CD4-positive, alpha-beta T cell treated with Interleukin-4 for 4 hours (primary cell): ENCODE data around the gene CHST12.
"Not testable (repeated sequence)": the region's sequence is repeated elsewhere in the genome, so short reads cannot be mapped to it uniquely, and the experiment has no call there.

Source experiments
- DNase-seq: peaks from one replicate; pipeline ENCODE4 v3.0.0-alpha.2; 2020

CHST12 gene

DNA sequence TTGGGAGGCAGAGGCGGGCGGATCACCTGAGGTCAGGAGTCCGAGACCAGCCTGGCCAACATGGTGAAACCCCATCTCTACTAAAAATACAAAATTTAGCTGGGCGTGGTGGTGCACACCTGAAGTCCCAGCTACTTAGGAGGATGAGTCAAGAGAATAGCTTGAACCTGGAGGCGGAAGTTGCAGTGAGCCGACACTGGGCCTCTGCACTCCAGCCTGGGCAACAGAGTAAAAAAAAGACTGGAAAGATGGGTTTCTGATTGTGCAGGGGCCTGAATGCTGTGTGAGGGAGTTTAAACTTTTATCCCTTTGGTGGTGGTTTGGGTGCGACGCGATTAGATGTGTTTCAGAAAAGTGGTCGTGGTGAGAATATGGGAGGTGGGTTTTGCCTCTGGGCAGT, 1.8 kb downstream of the CHST12 start:
- DNase-seq, result no peak

- peak; percentile 70 for DNase-seq
Measured at GRCh38 chr7:2405601-2406345, 2.4 kb downstream of the CHST12 start.

DNA sequence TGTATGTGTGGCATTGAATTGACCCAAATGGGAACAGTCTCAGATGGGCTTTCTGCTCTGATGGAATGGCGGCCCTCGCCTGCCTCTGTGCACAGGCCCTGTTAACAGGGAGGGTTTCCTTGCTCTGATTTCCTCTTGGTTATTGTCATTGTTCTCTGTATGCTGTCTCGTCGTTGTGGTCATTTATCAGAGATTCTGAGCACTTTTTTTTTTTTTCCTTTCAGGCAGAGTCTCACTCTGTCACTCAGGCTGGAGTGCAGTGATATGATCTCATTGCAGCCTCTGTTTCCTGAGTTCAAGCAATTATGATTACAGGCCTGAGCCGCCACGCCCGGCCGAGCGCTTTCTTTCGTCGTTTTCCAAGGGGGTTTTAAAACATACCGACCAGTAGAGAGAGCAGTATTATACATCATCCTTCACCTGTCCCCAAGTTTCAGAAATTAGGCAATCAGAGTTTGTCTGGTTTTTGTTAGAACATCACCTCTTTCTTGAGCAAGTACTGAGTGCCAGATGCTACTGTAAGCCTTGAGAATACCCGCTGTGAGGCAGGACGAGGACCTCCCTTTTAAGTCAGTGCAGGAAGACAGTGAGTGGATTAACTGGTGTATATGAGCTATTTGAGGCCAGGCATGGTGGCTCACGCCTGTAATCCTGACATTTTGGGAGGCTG, 6.5 kb downstream of the CHST12 start:
- DNase-seq, result peak; percentile 28

- no peak for DNase-seq
Measured at GRCh38 chr7:2411049-2411448, 7.6 kb downstream of the CHST12 start.

DNA sequence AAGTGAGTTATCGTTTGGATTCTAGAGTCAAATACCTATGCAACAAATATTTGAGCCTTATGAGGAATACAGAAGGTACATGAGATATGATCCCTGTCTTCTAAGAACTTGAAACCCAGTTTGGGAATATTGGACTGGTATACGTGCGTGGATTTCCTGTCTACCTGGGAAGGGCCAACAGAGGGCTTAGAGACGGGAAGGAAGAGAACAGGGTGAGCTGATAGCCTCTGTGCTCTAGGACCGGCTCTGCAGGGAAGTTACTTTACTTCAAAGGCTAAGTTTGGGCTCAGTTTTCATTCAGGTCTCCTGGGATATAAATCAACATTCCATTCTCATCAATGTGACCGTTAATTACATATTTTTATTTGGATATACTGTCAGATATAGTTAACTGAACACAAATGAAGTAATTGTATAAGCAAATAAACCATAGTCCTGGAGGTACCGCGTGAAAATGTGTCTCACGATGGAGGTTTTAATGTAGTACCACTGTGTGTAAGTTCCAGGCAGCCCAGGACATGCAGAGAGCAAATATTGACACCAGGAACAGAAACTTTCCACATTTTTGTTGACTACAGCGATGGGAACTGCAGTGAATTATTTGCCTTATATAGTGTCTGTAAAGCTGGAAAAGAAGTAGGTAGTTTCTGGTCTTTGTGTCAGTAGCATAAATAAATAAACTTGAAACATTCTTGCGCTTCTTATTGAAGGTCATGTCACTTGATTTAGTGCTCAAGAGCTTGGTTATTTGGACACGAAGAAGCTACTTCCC, 8.6 kb downstream of the CHST12 start:
- no peak for DNase-seq

DNA sequence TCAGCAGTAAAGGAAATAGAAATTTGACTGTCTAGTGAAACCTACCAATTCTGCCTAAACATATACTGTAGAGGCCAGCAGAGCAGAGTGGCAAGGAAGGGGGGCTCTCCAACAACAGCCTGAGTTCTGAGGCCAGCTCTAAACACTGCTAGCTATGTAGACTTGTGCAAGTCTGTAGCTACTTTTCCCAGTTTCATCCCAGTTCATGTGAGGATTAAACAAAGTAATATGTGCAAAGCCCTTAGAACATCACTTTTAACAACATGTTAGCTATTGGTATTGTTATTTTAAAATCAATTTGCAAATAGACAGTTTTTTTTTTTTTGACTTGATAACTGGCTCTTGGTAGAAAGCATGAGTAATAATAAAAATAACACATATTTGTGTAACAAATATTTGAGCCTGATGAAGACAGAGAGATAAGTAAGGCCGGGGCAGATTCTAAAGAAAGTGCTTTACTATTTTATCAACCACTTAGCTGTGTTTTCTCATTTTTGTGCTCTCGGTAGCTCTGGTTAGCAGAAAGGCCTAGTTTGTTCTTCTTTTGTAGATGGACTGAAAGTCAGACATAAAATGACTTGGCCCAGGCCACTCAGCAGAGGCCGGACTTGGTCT, 9.3 kb downstream of the CHST12 start:
- no peak for DNase-seq

DNA sequence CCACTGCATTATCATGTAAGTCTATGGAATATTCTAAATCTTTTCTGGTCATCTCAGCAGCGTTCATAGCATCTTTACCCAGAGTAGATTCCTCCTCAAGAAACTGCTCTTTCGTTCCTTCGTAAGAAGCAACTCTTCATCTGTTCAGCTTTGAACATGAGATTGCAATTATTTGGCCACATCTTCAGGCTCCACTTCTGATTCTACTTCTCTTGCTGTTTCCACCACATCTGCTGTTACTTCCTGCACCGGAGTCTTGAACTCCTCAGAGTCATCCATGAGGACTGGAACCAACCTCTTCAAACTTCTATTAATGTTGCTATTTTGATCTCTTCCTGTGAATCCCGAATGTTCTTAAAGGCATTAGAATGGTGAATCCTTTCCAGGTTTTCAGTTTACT, 12.7 kb downstream of the CHST12 start:
- no peak for DNase-seq

DNA sequence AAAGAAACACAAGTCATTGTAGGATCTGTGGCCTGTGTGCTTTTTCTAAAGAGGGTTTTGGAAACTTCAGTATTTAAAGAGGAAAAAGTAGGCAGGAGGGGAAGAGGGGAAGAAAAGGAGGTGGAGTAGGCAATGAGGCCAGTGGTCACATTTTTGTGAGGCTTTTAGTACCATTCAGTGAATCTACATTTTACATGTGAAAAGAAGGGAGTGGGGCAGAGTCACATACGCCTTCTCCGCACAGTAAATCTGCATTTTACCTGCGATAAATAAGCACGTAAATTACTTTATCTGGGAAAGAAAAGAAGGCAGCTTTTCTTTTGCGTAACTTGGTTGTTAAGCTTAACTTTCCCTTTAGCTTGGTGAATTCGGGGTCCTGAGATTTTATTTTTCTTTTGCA, 13.2 kb downstream of the CHST12 start:
- DNase-seq, result no peak

GRCh38 chr7:2417178-2417577, 13.8 kb downstream of the CHST12 start:
- DNase-seq, result not testable (repeated sequence)

DNA sequence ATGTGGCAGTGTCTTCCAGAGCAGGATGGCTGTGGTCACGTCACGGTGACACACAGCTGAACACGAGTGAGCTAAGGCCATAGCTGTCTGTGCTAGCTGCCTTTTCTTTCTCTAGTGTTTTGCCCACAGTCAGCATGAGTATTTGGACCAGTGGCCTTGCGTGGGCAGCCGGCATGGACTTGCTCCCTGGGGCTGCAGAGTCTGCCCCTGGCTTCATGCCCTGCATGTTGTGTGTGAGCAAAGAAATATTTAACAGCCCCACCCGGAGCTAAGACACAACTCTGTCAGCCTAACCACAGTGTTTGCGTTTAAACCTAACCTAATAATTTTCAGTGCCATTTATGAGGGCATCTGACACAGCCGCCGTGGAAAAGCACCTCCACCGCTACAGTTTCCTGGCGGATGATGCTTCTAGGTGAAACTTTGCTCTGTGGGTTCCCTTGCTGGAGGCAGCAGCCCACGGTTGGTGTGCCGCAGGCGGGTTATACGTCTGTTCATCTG, 14.6 kb downstream of the CHST12 start:
- peak; percentile 72 for DNase-seq

DNA sequence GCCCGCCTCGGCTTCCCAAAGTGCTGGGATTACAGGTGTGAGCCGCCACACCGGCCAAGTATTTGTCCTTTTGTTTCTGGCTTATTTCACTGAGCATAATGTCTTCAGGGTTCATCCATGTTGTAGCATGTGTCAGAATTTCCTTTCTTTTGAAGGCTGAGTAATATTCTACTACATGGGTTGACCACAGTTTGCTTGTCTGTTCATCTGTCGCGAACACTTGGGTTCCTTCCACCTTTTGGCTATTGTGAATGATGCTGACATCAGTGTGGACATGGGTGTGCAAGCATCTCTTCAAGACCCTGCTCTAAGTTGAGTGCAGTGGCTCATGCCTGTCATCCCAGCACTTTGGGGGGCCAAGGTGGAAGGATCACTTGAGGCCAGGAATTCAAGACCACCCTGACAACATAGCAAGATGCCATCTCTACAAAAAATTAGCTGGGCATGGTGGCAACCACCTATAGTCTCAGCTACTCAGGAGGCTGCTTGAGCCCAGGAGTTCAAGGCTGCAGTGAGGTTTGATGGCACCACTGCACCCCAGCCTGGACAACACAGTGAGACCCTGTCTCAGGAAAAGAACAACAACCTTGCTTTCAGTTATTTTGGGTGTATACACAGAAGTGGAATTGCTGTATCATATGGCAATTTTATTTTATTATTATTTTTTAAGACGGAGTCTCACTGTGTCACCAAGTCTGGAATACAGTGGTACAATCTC, 17.0 kb downstream of the CHST12 start:
- no peak for DNase-seq

DNA sequence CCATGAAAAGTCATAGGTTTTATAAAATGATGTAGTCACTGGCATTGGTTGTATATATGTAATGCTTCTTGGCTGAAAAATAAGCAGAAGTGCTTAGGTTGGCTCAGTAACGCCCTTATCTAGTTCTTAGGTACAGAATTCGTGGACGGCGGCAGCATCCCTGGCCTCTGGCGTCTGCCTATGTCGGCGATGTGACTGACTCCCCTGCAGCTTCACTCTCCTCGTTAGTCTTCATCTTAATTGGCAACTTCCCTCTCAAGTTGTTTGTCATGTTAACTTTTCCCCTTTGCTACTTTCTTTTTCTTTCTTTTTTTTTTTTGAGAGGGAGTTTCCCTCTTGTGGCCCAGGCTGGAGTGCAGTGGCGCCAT, 18.5 kb downstream of the CHST12 start:
- DNase-seq, result no peak

- DNase-seq, result no peak
Measured at GRCh38 chr7:2425749-2426148, 22.3 kb downstream of the CHST12 start.

GRCh38 chr7:2431260-2431867, 28.0 kb downstream of the CHST12 start:
- peak; percentile 39 for DNase-seq

DNA sequence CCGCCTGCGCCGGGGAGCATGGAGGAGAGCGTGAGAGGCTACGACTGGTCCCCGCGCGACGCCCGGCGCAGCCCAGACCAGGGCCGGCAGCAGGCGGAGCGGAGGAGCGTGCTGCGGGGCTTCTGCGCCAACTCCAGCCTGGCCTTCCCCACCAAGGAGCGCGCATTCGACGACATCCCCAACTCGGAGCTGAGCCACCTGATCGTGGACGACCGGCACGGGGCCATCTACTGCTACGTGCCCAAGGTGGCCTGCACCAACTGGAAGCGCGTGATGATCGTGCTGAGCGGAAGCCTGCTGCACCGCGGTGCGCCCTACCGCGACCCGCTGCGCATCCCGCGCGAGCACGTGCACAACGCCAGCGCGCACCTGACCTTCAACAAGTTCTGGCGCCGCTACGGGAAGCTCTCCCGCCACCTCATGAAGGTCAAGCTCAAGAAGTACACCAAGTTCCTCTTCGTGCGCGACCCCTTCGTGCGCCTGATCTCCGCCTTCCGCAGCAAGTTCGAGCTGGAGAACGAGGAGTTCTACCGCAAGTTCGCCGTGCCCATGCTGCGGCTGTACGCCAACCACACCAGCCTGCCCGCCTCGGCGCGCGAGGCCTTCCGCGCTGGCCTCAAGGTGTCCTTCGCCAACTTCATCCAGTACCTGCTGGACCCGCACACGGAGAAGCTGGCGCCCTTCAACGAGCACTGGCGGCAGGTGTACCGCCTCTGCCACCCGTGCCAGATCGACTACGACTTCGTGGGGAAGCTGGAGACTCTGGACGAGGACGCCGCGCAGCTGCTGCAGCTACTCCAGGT, 29.7 kb downstream of the CHST12 start:
- DNase-seq, result no peak

DNA sequence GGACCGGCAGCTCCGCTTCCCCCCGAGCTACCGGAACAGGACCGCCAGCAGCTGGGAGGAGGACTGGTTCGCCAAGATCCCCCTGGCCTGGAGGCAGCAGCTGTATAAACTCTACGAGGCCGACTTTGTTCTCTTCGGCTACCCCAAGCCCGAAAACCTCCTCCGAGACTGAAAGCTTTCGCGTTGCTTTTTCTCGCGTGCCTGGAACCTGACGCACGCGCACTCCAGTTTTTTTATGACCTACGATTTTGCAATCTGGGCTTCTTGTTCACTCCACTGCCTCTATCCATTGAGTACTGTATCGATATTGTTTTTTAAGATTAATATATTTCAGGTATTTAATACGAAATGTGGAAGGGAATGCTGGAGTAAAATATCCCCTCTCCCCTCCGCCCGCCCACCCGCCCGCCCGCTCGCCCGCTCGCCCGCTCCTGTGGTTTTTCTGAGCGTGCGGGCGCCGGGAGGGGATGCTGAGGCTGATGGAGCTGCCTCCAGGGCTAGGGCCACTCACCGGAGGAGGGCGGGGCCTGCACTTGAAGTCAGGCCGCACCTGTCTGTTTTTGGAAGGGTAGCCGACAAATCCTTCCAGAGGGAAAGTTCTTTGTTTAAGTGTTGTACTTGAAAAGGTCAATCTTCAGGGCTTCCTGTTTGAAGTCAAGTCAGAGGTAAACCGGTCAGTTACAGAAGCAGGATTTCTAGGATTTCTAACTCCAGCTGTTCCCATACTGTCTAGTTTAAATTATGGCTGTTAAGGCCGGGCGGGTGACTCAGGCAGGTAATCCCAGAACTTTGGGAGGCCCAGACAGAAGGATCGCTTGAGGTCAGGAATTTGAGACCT, 30.5 kb downstream of the CHST12 start:
- no peak for DNase-seq

DNA sequence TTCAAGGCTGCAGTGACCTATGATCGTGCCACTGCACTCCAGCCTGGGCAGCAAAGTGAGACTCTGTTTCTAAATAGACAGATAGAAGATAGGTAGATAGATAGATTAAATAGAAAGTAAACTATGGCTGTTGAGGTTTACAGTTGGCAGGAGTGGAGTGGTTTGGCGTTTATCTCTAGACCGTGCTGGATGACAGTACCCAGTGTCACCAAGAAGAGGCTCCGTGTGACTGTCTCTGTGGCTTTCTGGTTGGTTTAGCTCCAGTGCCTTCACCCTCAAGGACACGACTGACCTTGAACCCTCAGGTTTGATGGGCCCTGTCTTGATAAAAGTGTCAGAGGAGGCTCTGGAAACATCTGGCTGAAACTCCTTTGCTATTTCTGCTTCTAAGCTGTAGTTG, 31.7 kb downstream of the CHST12 start:
- no peak for DNase-seq

DNA sequence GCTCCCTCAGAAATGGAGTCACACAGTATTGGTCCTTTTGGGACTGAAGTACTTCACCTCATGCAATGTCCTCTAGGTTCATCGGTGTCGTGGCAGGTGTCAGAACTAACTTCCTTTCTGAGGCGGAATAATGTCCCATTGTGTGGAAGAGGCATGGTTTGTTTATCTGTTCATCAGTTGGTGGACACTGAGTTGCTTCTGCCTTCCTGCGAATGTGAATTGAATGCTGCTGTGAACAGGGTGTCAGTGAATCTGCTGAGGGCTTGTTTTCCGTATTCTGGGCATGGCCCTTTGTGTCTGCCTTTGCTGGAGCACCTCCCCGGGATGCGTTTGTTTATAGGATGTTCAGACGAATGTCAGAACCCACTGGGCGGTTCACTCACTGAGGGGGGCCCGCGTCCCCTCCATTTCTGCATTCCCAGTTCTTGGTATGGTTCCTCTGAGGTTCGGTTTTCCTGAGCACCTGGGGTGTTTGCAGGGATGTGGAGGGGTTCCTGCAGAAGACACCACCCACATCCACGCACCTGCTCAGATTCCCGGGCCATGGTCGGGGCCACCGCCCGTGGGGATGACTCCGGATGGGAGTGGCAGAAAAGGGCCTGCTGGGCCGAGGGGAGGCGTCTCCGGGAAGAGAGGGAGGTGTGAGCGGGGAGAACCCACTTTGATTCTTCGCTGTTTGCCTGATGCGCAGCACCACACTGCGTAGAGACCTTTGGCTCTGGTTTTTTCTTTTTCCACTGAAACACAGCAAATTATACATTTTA, 33.1 kb downstream of the CHST12 start:
- no peak for DNase-seq

DNA sequence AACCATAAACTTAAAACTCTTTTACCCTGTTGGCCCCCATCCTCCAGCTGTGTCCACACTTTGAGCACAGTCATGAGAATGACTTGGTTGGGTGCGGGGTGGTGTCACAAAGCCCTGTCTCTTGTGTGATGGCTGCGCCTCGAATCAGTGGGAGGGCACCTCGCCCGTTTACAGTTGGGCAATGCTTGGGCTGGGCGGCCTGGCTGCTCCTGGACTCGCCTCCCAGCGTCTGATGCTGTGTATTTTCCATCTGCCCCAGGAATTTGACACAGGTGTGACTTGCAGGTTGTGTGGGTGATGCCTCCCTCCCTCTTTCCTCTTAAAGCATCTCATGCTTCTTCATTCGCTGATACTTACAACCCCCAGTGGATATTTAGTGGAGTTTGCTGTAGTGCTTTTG, 33.7 kb downstream of the CHST12 start:
- no peak for DNase-seq
